H7 (cell line): ENCODE results near the gene DUSP2. TPM values are rescaled to one million over a fixed set of nuclear protein-coding genes. Genes with fewer than 3 reads are reported as not detected.

Source experiments
- DNase-seq: peaks from one replicate; pipeline ENCODE4 v3.0.0; 2012
- H3K27me3 ChIP-seq: 2 replicates; pipeline ENCODE4 v1.6.0; 2011; ENCODE audit warnings: mild to moderate bottlenecking, low read length; ENCODE audit not compliant: control insufficient read depth, insufficient read depth
- H3K36me3 ChIP-seq: replicated peaks from 2 replicates; pipeline ENCODE4 v1.5.1; 2011; ENCODE audit warnings: low read length; ENCODE audit not compliant: control insufficient read depth, insufficient read depth
- H3K4me3 ChIP-seq: 2 replicates; pipeline ENCODE4 v1.5.1; 2011; ENCODE audit warnings: low read depth, mild to moderate bottlenecking, control low read depth, low read length, moderate library complexity; ENCODE audit not compliant: insufficient read depth
- total RNA-seq: library from RNA; depleted of rRNA; stranded (reverse); fragments of >200 nt; shearing (Covaris generic); gene quantifications from 2 replicates; pipeline ENCODE4 v1.2.3, GENCODE V29; 2014

The DUSP2 gene
- total RNA-seq, 1 experiment from 2014 or later: 3.6 TPM

GRCh38 chr2:96111823-96112500 lies 33.3 kb downstream of the DUSP2 start:
- DNase-seq: no peak
- Histone ChIP-seq H3K36me3 (no peaks in the 10 kb centered on the region), H3K4me3 (no peak overlapping the region), H3K27me3 (peaks cover 17% of the 10 kb centered on the region)

DNA sequence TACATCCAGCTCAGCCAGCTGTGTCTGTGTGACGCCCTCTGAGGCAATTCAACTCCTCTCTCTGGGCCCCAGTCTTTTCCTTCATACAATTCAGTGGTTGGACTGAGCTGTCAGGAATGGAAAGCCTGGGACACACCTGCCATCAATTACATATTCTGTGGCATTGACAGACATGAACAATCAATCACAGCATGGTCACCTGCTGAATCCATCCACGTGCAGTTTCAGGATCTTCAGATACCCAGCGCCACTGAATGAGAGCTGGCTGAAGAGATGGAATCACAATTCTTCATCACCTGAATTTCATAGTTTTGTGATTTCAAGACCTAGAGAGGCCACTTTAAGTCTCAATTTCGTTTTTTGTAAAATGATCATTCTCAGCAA lies 34.0 kb downstream of the DUSP2 start:
- DNase-seq: no peak
- Histone ChIP-seq H3K4me3 (no peak overlapping the region), H3K36me3 (no peaks in the 10 kb centered on the region), H3K27me3 (peaks cover 16% of the 10 kb centered on the region)

DNA sequence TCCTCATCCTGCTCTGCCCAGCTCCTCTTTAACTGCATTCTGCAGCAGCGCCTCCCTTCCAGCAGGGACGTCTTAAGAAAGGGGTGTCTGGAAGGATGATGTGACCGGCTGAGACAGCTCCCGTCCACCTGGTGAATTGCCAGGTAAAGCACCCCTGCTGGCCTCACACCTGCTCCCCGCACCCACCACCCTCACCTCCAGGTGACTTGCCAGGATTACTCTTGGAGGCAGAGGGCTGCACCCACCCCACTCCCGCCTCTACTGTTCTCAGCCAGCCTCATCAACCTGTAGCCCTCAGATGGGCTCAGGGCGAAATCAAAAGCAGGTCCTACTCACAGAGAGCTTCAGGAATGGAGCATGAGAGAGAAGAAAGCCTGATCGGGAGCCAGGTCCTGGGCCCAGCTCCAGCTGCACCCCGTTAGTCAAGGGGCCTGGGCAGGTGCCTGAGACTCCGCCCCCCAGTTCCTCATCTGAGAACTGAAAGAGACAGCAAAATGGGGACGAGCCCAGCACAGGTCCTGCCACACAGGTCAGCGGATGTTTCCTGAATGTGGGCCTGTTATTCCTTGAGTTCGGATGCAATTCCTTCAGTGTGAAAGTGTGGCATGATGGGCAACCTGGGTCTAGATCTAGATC lies 34.5 kb downstream of the DUSP2 start:
- Histone ChIP-seq H3K27me3 (peaks cover 11% of the 10 kb centered on the region), H3K4me3 (no peak overlapping the region), H3K36me3 (no peaks in the 10 kb centered on the region)
- DNase-seq: no peak

DNA sequence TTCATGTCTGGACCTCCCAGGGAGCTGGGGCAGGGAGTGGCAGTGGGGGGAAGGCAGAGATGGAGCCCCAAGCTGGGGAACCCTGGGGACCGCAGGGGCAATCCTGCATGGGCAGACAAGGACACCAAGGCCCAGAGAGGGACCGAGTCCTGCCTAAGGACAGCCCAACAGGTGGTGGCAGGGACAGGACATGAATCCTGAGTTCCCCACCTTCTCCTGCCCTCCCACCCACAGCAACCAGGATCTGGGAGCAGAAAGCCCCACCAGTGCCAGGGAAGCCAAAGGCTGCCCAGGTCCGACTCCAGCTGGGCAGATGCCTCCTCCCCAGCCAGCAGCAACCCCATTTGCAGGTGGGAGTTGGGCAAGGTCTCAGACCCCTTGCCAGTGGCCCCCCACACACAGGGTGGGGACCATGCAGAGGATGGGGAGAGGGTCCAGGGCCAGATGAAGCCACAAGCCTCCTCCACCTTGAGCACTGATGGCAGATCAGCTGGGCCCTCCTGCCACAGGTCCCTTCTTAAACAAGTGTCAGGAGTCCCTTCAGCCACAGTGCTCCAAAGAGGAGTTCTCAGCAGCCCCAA lies 35.2 kb downstream of the DUSP2 start:
- no peak overlapping the region for H3K4me3 ChIP-seq
- no peaks in the 10 kb centered on the region for H3K36me3 ChIP-seq
- H3K27me3 ChIP-seq: peaks cover 5% of the 10 kb centered on the region
- DNase-seq: no peak

- no peak for DNase-seq
Observed at GRCh38 chr2:96109361-96109680, 35.9 kb downstream of the DUSP2 start.

DNA sequence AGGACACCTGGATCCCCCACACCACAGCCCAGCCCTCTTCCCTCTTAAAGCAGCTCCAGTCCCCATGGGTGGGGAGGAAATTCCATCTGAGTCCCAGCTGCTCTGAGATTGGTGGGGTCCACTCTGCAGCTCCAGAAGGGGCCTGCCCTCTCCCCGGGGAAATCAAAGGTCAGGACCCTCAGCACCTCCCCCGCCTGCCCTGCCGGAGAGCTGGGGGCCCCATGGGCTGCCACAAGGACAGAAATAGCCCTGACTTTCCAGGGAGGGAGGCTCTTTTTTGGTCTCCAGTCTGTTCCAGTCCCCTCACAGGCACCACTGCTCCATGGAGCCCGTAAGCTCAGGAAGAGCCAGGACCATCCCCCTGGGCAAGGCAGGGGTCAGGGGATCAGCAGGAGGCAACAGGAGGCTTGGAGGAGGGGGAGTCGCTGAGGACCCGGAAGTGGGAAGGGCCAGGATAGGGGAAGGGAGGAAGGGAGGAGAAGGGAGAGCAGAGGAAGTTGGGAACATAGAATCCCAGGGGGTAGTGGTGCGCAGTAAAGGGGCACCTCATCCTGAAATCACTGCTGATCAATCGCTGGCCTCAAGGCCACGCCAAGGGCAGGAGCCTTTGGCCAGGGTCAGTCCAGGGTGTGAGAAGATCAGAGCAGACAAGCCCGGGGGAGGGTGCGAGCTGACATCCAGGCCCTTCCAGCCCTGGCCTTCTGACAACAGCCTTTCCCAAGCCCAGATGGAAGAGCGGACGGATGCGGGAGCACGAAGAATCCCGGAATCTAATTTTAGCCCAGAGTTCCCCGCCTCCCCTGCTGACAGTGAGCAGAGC lies 36.5 kb downstream of the DUSP2 start:
- DNase-seq: peak; percentile 88
- H3K4me3 ChIP-seq: no peak overlapping the region
- no peaks in the 10 kb centered on the region; the same call in 1 of the 2 replicates for H3K27me3 ChIP-seq
- H3K36me3 ChIP-seq: no peaks in the 10 kb centered on the region

More at GRCh38 chr2:96109361-96109680, 35.9 kb downstream of the DUSP2 start:
- H3K4me3 ChIP-seq: no peak overlapping the region
- peaks cover 1% of the 10 kb centered on the region for H3K27me3 ChIP-seq
- no peaks in the 10 kb centered on the region for H3K36me3 ChIP-seq

DNA sequence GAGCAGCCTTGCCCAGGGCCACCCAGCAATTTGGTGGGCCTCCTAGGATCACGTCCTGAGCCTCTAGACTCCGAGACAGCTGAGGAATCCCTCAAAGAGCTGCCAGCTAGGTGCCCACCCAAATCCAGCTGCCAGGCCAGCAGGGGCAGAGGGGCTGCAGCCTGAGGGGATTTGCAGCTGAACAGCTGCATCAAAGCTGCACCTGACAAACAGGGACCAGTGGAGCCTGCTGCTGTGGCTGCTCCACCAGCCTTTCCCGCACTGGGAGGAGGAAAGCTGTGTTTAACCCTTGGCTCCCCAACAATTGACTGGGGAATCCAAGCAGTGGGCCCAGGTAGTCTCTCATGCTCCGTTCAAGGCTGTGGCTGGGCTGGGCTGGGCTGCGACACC lies 37.1 kb downstream of the DUSP2 start:
- H3K4me3 ChIP-seq: no peak overlapping the region
- H3K36me3 ChIP-seq: no peaks in the 10 kb centered on the region
- peak; percentile 85 for DNase-seq
- no peaks in the 10 kb centered on the region; the same call in 1 of the 2 replicates for H3K27me3 ChIP-seq

DNA sequence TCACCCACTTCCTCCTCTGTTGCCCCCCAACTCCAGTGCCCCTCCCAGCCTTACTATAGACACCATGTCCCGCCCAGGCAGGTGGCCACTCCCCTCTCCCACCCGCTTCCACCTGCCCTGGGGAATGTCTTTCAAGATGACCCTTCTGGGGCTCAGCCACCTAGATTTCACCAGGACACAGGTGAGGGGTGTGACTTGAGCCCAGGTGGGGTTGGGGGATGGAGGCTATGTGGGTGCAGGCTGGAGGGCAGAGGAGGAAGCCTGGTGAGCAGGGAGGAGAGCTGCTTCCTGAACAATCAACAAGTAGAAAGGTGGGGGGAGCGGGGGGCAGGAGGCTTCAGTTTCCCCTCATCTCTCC lies 37.6 kb downstream of the DUSP2 start:
- Histone ChIP-seq H3K4me3 (no peak overlapping the region), H3K27me3 (no peaks in the 10 kb centered on the region; the same call in 1 of the 2 replicates), H3K36me3 (no peaks in the 10 kb centered on the region)
- no peak for DNase-seq

DNA sequence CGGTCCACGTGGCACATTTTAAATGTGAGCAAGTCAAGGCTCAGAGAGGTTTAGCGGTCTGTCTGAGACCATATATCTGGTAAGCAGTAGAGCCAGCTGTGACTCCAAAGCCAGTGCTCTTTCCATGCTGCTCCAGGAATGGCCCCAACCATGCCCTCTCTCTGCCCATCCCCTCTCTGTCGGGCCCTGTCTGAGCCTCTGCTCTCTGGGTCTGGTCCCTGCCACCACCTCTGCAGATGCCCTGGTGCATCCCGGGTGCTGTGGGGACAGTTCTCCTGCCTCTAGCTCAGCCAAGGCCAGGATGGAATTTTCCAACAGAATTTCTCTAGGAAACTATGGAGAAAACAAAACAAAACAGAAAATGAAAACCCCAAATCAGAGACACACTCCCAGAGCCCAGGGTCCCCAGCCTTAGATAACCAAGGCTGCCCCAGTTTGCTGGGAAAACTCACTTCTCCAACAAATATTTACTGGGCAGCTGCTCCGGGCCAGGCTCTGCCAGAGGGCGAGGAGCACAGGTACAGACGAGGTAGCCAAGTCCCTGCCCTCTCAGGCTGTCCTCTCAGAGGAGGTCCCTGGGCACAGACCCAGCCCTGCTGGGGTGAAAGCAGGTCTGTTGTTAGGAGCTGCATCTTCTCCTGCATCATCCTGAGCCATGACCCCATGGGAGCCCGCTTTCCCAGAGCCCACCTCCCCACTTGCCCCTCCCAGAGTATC lies 38.1 kb downstream of the DUSP2 start:
- Histone ChIP-seq H3K4me3 (no peak overlapping the region), H3K36me3 (no peaks in the 10 kb centered on the region), H3K27me3 (no peaks in the 10 kb centered on the region; the same call in 1 of the 2 replicates)
- DNase-seq: no peak

- Histone ChIP-seq H3K4me3 (no peak overlapping the region), H3K27me3 (no peaks in the 10 kb centered on the region; the same call in 1 of the 2 replicates), H3K36me3 (no peaks in the 10 kb centered on the region)
- DNase-seq: no peak
Observed at GRCh38 chr2:96105994-96106715, 39.1 kb downstream of the DUSP2 start.

- no peaks in the 10 kb centered on the region for H3K27me3 ChIP-seq
- H3K36me3 ChIP-seq: no peaks in the 10 kb centered on the region
- H3K4me3 ChIP-seq: no peak overlapping the region
- DNase-seq: no peak
Observed at GRCh38 chr2:96105152-96105915, 39.9 kb downstream of the DUSP2 start.

GRCh38 chr2:96104487-96104861 lies 40.8 kb downstream of the DUSP2 start:
- Histone ChIP-seq H3K4me3 (no peak overlapping the region), H3K27me3 (no peaks in the 10 kb centered on the region)
- peak; percentile 43 for DNase-seq

DNA sequence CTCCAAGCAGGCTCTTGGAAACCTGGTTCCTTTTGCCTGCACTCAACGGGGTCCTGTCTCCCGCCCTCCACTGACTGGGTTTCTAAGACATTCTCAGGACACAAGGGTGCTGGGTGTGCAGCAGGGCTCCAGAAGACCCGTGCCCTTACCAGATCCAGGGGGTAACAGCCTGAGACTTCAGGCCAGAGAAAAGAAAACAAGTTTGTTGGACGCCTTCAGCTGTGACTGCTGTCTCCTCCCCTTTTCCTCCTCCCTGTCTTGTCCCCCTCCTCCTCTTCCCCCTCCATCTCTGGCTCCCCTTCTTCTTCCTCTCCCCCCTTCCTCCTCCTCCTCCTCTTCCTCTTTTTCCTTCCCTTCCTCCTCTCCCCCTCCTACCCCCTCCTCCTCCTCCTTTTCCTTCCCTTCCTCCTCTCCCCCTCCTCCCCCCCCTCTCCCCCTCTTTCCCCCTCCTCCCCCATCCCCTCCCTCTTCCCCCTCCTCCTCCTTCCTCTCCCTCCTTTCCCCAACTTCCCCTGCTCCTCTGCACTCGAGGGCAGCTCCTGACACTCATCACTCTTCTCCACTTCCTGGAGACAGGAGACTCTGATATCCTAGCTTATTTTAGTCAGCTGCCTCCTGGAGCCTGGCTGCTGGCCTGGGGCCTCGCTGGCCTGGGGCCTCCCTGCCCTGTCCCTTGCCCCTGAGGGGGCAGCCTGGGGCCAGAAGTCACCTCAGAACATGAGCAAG lies 41.3 kb downstream of the DUSP2 start:
- Histone ChIP-seq H3K4me3 (no peak overlapping the region), H3K36me3 (no peaks in the 10 kb centered on the region), H3K27me3 (no peaks in the 10 kb centered on the region)
- DNase-seq: peak; percentile 34

More at GRCh38 chr2:96104487-96104861, 40.8 kb downstream of the DUSP2 start:
- no peaks in the 10 kb centered on the region for H3K36me3 ChIP-seq
